HepG2 (cell line): Measurements from ENCODE around the gene CSTPP1. TPM values are rescaled to one million over a fixed set of nuclear protein-coding genes. Genes with fewer than 3 reads are reported as not detected.
A peak's percentile ranks its signal among the peaks of the same experiment; 100 is the strongest.

ENCODE experiments used
- CEBPB ChIP-seq: IDR thresholded peaks from 2 replicates; pipeline ENCODE4 v1.6.1; 2011; ENCODE audit warnings: low read depth, low read length, improper control_type of control experiment, borderline replicate concordance
- DRAP1 ChIP-seq: IDR thresholded peaks from 2 replicates; pipeline ENCODE4 v1.6.1; 2016; ENCODE audit warnings: missing genetic modification reagents, missing compliant biosample characterization
- FOXJ3 ChIP-seq: sonication (generic); formaldehyde crosslinking; IDR thresholded peaks from 2 replicates; pipeline ENCODE4 v1.4.0; 2020; ENCODE audit warnings: missing genetic modification reagents, mild to moderate bottlenecking, borderline replicate concordance
- FOXM1 ChIP-seq: sonication (generic); formaldehyde crosslinking; IDR thresholded peaks from 2 replicates; pipeline ENCODE4 v1.5.0; 2020; ENCODE audit warnings: missing genetic modification reagents
- HNF1A ChIP-seq, 2 experiments: sonication (generic) in 1 of 2; formaldehyde crosslinking in 1 of 2; IDR thresholded peaks; 2 replicates each; pipeline versions ENCODE4 v1.4.0 to v1.6.1; 2016 to 2020; ENCODE audit warnings: borderline replicate concordance in 1 of 2, low read depth in 1 of 2, mild to moderate bottlenecking in 1 of 2, missing genetic modification reagents in 1 of 2
- HOXA3 ChIP-seq: sonication (generic); formaldehyde crosslinking; IDR thresholded peaks from 2 replicates; pipeline ENCODE4 v1.5.0; 2020; ENCODE audit warnings: missing genetic modification reagents
- NFE2L2 ChIP-seq: fragments of 150-350 bp; IDR thresholded peaks from 2 replicates; pipeline ENCODE4 v1.6.1; 2014; ENCODE audit warnings: low read length
- NFKB2 ChIP-seq: sonication (generic); formaldehyde crosslinking; IDR thresholded peaks from 2 replicates; pipeline ENCODE4 v1.4.0; 2020; ENCODE audit warnings: missing genetic modification reagents, borderline replicate concordance
- NPAS2 ChIP-seq: sonication (generic); formaldehyde crosslinking; IDR thresholded peaks from 2 replicates; pipeline ENCODE4 v1.8.0; 2022; ENCODE audit warnings: mild to moderate bottlenecking, missing genetic modification reagents, borderline replicate concordance
- REPIN1 ChIP-seq: sonication (generic); formaldehyde crosslinking; IDR thresholded peaks from 2 replicates; pipeline ENCODE4 v1.8.0; 2022; ENCODE audit warnings: missing genetic modification reagents, low read depth, mild to moderate bottlenecking, borderline replicate concordance
- SALL2 ChIP-seq: sonication (generic); formaldehyde crosslinking; IDR thresholded peaks from 2 replicates; pipeline ENCODE4 v1.8.1; 2023; ENCODE audit warnings: mild to moderate bottlenecking, missing genetic modification reagents, inconsistent platforms
- SOX13 ChIP-seq, 3 experiments: fragments of 450-650 bp in 1 of 3; sonication (generic) in 1 of 3; formaldehyde crosslinking in 1 of 3; IDR thresholded peaks in 2 of 3; conservative IDR thresholded peaks in 1 of 3; 2 replicates each; pipeline versions ENCODE4 v1.5.0 to v1.6.1; 2016 to 2020; ENCODE audit warnings: antibody characterized with exemption in 1 of 3, mild to moderate bottlenecking in 1 of 3, missing compliant biosample characterization in 1 of 3, missing genetic modification reagents in 1 of 3, moderate library complexity in 1 of 3
- THRA ChIP-seq: sonication (generic); formaldehyde crosslinking; IDR thresholded peaks from 2 replicates; pipeline ENCODE4 v1.4.0; 2020; ENCODE audit warnings: missing genetic modification reagents, borderline replicate concordance
- TRAFD1 ChIP-seq: sonication (generic); formaldehyde crosslinking; IDR thresholded peaks from 2 replicates; pipeline ENCODE4 v1.5.1; 2020; ENCODE audit warnings: missing genetic modification reagents, mild to moderate bottlenecking, borderline replicate concordance
- ZBTB43 ChIP-seq: sonication (generic); formaldehyde crosslinking; conservative IDR thresholded peaks from 2 replicates; pipeline ENCODE4 v1.4.0; 2020; ENCODE audit warnings: missing genetic modification reagents
- ZNF292 ChIP-seq: sonication (generic); formaldehyde crosslinking; IDR thresholded peaks from 2 replicates; pipeline ENCODE4 v1.8.1; 2022; ENCODE audit warnings: mild to moderate bottlenecking, low read depth, missing genetic modification reagents, borderline replicate concordance
- ZNF562 ChIP-seq: sonication (generic); formaldehyde crosslinking; IDR thresholded peaks from 2 replicates; pipeline ENCODE4 v1.8.0; 2022; ENCODE audit warnings: missing genetic modification reagents, borderline replicate concordance
- polyA plus RNA-seq, 8 experiments: library from polyadenylated mRNA; depleted of rRNA in 3 of 8; stranded (reverse) in 7 of 8; unstranded in 1 of 8; fragments of >200 nt; fragmentation: Illumina TruSeq in 4 of 8; extraction: Trizol in 4 of 8; gene quantifications; 2 replicates each; pipeline versions ENCODE4 v1.2.1 to v1.2.3, GENCODE V29; 2011 to 2016; ENCODE audit warnings: low read depth in 4 of 8, missing spikeins in 1 of 8, mixed read lengths in 1 of 8; ENCODE audit not compliant: insufficient read depth in 1 of 8
- total RNA-seq, 5 experiments: library from RNA; depleted of rRNA; stranded (reverse); fragments of >200 nt; fragmentation: Illumina TruSeq; extraction: Trizol; gene quantifications; 2 replicates each; pipeline ENCODE4 v1.2.3, GENCODE V29; 2016; ENCODE audit warnings: low read depth in 1 of 5

CSTPP1 gene
- total and polyA plus RNA-seq, 2 of the 13 experiments (the other 11 are each of a cell fraction or from before 2014, with no cell fraction given): 12.3 to 14.6 TPM

- TF ChIP-seq DRAP1 (CRISPR knock-in tag) (peak; percentile 28; the same call in 1 of the 2 replicates), ZNF292 (CRISPR knock-in tag) (peak; percentile 98; the same call in 1 of the 2 replicates), SALL2 (CRISPR knock-in tag) (0 out of 2 replicates have a peak, but pooled peaks have one; percentile 27), TRAFD1 (no peak), FOXJ3 (CRISPR knock-in tag) (peak; percentile 69; the same call in 1 of the 2 replicates), HNF1A (IDR thresholded peaks at IDR 0.05; ENCODE audit: low read depth) (no peak), HNF1A (CRISPR knock-in tag; IDR thresholded peaks at IDR 0.05; ENCODE audit: borderline replicate concordance) (0 out of 2 replicates have a peak, but pooled peaks have one; percentile 15), FOXM1 (no peak), REPIN1 (CRISPR knock-in tag) (peak; percentile 53; the same call in 1 of the 2 replicates), NPAS2 (CRISPR knock-in tag) (no peak), CEBPB (peak; percentile 90), SOX13 (IDR thresholded peaks at IDR 0.05) (no peak), SOX13 (CRISPR knock-in tag; conservative IDR thresholded peaks at IDR 0.05 in 1 of 2, IDR thresholded peaks at IDR 0.05 in 1 of 2) (peak in 1 of 2 experiments; percentile 71; a peak in 2 of 4 replicates), NFKB2 (CRISPR knock-in tag) (no peak), ZNF562 (CRISPR knock-in tag) (no peak), THRA (CRISPR knock-in tag) (no peak), HOXA3 (CRISPR knock-in tag) (peak; percentile 62; the same call in 1 of the 2 replicates), NFE2L2 (no peak), ZBTB43 (CRISPR knock-in tag) (peak; percentile 58; the same call in 1 of the 2 replicates)
These were observed 68.1 kb downstream of the CSTPP1 start (continued) for GRCh38 chr11:47004595-47005033.
